Adrenal gland (tissue), 5 donors: ENCODE measurements around the gene ZMYND8.

ENCODE experiments used
- POLR2A ChIP-seq, 2 donors: fragments of 450-650 bp; IDR thresholded peaks; one replicate each; pipeline ENCODE4 v1.6.1; 2017; ENCODE audit warnings: antibody characterized with exemption in 2 of 2, mild to moderate bottlenecking in 2 of 2, moderate library complexity in 1 of 2
- TF ChIP-seq, protein P1 (sequence below), 6 experiments: fragments of 450-650 bp in 4 of 6; fragments of 200-600 bp in 2 of 6; sonication (generic) in 1 of 6; IDR thresholded peaks; 1 replicate in 5 of 6; 2 replicates in 1 of 6; pipeline versions ENCODE4 v1.5.1 to v1.8.0; 2016 to 2021; ENCODE audit warnings: antibody characterized with exemption in 6 of 6, mild to moderate bottlenecking in 2 of 6, moderate library complexity in 1 of 6
- donor health status: DM: no; HTN: no; CAD: no.

DNA sequence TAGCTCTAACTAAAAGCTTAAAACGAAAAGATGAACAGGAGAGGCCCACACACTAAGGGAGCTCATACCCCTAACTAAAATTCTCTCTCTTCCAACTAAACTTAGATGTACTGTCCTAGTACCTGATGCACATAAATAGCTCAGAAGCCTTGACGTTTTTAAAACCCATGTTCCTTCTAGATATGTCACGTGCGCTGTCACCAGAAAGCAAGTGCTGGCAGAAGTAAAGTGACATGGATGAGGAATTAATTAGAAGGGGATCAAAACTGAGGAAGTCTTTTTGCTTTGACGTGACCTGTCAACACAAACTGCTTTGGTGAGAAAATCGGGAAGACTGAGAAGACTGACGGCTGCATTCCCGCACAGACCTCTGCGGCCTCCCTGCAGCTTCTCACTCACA, 142.5 kb downstream of the ZMYND8 start:
- TF ChIP-seq, protein P1, sequence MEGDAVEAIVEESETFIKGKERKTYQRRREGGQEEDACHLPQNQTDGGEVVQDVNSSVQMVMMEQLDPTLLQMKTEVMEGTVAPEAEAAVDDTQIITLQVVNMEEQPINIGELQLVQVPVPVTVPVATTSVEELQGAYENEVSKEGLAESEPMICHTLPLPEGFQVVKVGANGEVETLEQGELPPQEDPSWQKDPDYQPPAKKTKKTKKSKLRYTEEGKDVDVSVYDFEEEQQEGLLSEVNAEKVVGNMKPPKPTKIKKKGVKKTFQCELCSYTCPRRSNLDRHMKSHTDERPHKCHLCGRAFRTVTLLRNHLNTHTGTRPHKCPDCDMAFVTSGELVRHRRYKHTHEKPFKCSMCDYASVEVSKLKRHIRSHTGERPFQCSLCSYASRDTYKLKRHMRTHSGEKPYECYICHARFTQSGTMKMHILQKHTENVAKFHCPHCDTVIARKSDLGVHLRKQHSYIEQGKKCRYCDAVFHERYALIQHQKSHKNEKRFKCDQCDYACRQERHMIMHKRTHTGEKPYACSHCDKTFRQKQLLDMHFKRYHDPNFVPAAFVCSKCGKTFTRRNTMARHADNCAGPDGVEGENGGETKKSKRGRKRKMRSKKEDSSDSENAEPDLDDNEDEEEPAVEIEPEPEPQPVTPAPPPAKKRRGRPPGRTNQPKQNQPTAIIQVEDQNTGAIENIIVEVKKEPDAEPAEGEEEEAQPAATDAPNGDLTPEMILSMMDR (IDR thresholded peaks at IDR 0.05), result no peak
- no peak for TF ChIP-seq POLR2A (IDR thresholded peaks at IDR 0.05)
